Anterior cingulate cortex (tissue), 58 donors: ENCODE results near the gene GXYLT2.

Experiments used
- DNase-seq, 58 donors: peaks; one replicate each; lab custom pipeline; 2025; lab: John Stamatoyannopoulos, UW

GXYLT2 gene

DNA sequence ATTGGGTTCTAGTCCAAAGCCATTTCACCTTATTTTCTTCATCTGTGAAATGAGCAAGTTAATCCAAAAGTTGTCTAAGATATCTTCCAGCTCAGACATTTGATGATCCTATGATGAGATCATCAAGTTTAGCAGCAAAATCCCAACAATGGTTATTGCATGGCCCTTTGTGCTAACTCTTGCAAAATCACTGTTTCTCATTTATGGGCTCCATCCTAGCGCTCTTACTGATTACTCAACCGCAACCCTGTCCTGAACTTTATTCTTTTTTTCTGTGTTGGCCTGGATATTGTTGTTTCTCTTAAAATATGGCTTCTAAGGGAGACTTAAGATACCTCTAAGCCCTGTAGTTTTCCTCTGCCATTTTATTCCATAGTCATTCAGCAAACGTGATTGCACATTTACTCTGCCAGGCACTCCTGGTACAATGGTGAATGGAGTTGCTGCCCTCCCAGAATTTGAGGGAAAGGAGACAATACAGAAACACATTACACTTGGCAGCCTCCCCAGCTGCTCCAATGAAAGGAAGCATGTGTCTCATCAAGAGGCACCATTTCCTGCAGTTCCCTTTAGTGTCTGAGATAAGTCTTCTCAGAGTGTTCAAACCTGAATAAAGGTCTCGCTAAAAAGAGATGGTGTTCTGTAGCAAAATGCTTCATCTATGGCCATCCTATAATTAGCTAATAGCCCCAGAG lies 4.4 kb downstream of the GXYLT2 start:
- DNase-seq: peak in 42 of 58 donors; percentile 8 to 86 (median 58)

DNA sequence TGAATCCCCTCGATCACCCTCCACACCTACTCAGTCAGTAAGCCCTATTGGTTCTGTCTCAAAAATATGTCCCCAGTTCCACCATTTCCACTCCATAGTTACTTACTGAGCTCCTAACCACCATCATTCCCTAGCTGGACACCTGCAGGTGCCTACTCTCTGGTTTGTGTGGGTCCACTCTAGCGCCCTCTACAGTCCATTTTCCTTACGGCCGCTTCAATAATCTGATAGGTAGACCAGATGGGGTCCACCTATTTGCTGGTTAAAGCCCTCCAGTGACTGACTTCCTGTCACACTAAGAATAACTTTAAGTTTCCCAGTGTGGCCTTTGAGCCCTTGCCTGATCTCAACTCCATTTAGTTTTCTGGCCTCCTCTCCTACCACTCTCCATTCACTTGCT lies 5.0 kb downstream of the GXYLT2 start:
- peak in 2 of 58 donors; percentile 4 to 10 for DNase-seq

DNA sequence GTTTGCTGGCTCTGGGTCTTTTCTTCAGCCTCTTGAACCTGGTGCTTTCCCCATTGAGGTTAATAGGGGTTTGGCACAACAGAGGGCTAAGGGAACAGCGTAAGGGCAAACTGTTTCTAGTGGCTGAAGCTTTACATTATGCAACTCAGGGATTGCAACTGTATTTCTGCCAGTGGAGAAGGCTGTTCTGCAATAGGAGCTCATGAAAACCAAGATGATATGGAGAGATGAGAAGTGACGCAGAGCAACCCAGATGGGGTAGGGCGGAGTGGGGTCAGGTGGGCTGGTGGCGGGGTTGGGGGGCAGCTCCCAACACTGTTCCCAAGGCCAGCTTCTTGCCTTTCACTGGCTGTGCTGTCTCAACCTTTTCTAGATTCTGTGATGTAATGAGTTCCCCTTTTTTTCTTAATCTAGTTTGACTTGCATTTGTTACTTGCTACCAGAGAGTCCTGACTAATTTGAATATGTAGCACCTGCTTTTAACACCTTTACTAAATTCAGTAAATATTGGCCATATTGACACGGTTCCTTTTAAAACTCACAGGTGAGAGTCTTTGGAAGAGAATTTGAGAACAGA lies 7.2 kb downstream of the GXYLT2 start:
- no peak for DNase-seq

DNA sequence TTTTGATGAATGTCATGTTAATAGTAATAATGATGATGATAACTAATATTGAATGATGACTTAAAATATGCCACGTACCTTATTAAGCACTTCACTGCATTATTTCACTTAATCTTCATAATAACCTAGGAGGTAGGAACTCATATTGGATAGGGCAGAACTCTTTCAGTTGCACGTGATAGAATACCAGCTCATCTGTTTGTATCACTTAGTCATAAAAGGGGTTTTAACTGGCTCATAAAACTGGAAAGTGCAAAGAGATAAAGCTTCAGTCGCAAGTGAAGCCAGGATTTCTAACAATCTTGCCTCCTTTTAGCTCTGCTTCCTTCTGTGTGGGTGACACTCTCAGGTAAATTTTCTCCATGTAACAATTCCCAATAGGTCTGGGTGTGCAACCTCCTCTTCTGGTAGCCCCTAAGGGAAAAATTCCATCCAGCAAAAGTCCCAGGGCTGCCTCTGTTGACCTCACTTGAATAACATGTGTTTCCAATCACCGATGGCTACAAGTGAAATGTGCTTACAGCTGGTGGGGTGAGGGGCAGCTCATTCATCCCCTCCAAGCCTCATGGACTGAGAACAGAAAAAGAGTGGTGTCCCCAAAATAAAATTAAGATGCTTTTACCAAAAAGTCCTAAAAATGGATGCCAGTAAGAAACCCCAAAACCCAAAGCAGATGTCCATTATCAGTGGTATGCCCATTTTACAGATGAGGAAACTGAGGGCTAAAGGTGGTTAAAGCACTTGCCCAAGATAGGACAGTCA lies 9.3 kb downstream of the GXYLT2 start:
- no peak for DNase-seq

DNA sequence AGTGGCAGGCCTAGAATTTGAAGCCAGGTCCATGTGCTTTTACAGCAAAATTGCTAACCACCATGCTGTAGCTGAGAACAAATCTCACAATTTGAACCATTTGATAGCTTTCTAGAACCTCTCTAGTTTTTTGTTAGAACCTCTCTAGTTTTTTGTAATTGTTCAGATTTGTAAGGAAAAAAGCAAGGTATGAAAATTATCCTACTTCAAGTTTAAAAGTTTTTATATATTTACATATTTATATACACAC lies 9.8 kb downstream of the GXYLT2 start:
- no peak for DNase-seq

DNA sequence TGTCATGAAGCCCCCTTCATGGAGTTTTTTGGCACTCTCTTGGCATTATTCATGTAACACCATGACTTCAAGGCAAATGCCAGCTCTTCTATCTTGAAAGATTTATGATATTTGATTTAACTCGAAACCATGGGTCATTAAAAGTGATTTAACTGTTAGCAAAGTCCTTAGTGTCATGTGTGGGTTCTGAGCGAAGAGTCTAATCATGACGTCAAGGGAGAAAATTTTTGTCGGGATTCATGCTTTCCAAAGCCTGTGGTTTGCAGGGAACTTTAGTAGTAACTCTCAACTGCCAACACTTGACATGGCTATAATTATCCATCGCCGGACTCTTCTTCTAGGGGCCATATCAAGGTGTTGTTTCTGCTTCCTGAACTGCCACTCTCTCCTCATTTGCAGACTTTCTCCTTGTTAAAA lies 11.5 kb downstream of the GXYLT2 start:
- no peak for DNase-seq

DNA sequence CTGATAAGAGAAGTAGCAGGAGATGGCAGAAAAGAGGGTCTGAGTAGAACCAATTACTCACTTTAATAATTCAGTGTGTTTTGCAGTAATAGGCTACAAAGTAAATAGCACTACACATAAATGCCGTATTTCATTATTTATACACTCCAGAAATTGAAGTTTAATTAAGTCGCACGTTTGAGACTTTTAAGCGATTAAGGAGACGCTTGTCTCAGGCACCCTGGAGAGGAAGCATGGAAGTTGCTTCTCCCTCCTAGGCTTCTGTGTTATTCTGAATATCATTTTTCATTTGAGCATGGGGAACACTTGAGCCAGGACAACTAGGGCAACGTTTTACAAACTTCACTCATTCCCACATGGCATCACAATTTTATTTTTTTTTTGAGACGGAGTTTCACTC lies 12.2 kb downstream of the GXYLT2 start:
- no peak for DNase-seq

DNA sequence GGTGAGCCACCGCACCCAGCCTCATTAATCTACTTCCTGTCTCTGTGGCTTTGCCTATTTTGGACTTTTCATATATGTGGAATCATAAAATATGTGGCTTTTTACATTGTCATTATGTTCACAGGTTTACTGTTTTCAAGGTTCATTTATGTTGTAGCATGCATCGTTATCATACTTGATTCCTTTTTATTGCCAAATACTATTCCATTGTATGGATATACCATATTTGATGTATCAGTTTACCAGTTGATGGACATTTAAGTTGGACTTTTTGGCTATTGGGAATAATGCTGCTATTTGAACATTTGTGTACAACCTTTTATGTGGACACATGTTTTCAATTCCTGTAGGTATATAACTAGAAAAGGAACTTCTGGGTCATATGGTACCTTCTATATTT lies 14.0 kb downstream of the GXYLT2 start:
- DNase-seq: no peak

DNA sequence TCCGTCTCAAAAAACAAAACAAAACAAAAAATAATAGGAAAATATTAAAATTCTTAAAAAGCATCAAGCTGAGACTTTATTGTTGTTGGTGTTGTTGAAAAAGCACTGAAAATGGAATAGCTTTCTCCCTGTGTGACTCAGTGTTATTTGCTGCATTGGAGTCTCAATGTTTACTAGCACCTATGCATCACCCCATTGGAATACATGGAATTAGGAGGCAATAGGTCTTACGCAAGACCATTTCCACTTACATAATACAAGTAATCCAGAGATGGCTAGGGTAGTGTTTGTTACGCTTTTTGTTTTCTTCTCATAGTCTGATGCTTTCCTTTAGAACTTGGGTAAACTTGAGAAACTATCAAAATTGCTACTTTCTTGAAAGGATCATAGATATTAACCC lies 15.2 kb downstream of the GXYLT2 start:
- DNase-seq: no peak

DNA sequence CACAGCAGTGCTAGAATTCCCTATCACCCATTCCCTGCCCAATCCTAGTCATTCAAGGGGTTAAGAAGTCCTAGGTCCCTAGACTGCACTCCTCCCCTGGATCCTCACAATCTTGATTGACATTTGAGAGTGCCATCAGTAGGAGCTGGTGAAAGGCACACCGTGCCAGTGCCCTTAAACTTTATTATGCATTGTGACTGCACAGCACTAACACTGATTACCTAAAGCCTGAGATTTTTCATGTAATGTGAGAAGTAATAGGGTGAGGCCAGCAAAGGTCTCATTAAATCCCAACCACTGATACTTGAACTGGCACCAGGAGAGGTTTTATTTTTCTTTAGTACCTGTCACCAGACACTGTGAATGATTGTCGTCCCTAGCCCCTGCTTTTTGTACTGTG lies 16.3 kb downstream of the GXYLT2 start:
- DNase-seq: no peak

DNA sequence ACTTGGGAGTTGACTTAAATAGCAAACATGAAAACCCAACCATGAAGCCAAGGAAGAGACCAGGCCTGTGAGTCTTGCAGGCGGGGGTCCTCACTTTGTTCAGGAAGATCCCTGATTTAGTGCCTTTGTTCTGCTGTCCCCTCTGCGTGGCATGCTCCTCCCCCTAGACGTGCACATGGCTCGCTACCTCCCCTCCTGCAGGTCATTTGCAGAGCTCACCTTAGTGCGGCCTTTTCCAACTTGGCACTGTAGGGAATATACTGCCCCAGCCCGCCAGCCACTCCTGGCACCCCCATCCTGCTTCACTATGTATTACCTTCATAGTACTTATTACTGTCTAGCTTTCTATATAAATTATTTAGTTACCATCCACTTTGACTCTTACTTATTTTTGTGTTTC lies 18.3 kb downstream of the GXYLT2 start:
- no peak for DNase-seq

DNA sequence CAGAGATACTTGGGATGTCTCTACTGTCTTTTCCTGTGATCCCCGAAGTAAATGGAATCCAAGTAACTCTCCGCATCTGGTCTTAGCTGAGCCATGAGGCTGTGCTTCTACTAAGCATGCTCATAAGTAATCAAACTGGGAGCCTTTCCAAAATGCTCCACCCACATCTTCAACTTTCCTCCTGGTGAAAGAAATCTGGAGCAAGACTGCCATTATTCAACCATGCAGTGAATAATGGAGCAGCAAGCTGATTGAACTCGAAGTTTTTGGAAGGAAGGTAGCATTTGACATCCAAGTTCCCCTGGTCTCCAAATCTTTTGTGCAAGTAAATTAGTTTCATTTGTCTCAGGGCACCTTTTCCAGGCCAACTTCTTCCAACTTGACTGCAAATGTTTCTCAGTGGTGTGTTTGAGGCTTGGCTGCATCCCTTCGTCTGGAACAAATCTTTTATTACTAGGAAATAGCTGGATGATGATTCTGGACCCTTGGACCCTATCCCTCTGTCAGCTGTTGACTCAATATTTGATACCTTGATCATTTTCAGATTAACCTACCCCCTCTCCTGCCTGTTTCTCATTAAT lies 19.4 kb downstream of the GXYLT2 start:
- DNase-seq: peak in 12 of 58 donors; percentile 4 to 62 (median 12)

DNA sequence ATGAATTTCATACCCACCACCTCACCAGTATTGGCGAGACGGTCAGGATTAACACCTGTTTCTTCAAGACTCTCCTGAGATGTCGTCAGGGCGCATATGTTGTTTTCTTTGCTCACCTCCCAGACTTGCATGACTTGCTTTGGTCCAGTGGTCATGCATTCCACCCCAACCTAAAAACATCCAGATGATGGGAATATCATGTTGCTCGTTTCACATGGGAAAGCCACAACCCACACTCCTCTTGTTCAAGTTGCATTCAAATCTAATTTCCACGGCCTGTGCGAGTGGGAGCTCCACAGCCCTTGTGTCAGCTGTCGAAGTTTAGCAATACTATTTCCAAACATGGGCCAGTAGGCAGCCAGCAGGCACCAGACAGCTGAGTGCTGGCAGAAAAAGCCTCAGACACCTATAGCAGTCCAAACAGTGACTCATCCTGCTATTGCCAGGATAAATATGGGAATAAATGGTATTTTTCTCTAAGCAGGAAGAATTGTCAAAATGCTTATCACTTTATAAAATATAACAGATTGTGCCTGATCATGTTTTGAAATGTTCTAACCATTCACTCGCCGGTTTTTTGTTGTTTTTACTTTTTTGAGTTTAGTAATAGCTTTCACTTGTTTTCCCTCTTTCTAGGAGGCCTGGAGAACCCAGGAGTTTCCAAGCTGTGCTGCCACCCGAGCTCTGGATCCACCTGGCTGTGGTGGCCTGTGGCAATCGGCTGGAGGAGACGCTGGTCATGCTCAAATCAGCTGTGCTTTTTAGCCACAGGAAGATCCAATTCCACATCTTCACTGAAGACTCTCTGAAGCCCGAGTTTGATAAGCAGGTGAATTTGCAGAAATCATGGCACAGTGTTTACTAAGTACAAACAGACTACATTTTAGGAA lies 20.1 kb downstream of the GXYLT2 start:
- DNase-seq: peak in 30 of 58 donors; percentile 1 to 62 (median 24)

DNA sequence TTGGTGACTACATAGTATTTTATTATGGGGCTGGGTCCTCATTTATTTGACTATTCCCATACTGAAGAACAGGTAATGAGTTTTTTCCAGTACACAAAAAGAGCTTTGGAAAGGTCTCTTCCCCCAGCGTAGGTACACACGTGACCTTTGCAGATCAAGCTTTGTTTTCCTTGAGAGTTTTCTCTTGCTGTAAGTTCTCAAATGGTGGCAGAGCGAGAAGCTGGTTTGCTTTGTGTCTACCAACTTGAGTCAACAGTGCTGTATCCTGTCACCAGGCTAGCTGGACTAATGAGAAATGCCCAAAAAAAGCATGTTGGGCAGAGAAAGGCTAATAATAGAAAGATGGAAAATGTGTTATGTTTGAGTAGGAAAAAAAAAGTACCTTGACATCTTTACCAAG lies 21.7 kb downstream of the GXYLT2 start:
- DNase-seq: no peak

DNA sequence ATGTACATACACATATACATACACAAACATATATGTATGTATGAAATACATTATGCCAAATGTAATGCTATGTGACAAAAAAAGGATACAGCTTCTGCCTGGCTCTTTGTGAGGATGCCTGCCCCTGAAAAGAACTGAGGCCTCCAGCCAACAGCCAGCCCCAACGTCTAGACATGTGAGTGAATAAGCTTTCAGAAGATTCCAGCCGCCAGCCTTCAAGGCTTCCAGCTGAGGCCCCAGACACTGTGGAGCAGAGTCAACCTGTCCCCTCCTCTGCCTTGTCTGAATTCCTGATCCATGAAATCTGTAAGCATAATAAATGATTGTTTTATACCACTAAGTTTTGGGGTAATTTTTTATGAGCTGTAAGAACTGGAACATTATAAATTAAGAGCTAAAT lies 24.7 kb downstream of the GXYLT2 start:
- no peak for DNase-seq

DNA sequence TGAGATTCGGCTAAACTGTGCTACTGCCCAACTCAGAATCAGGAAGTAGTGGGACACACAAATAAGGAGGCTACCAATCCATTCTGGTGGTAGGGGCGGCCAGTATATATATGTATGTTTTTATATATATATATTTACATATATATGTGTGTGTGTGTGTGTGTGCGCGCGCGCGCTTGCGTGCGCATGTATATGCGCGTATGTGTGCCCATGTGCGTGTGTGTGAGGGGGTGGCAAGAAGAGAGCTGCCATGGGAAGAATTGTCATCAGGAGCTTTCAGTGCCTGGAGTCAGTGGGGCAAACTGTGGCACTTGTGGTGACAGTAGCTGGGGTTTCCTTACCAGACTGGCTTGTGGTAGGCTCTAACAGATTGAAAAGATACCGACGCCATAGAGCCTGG lies 26.5 kb downstream of the GXYLT2 start:
- no peak for DNase-seq

DNA sequence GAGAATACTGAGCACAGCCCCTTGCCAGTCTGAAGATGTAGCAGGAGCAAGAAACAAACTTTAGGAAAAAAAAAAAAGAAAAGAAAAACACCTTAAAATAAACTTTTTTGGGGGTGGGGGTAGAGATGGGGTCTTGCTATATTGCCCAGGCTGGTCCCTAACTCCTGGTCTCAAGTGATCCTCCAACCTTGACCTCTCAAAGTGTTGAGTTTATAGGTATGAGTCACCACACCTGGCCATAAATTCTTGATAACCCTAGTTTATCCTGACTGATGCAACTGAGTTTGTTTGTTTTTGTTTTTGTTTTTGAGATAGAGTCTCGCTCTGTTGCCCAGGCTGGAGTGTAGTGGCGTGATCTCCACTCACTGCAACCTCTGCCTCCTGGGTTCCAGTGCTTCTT lies 28.4 kb downstream of the GXYLT2 start:
- DNase-seq: no peak

DNA sequence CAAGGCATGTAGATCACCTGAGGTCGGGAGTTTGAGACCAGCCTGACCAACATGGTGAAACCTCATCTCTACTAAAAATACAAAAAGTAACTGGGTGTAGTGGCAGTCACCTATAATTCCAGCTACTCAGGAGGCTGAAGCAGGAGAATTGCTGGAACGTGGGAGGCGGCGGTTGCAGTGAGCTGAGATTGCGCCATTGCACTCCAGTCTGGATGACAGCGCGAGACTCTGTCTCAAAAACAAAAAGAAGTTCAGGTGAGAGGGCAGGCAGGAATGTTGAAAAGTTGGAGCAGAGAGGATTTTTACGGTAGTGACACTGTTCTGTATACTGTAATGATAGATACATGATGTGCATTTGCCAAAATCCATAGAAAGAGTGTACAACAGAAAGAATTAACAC lies 31.7 kb downstream of the GXYLT2 start:
- no peak for DNase-seq

DNA sequence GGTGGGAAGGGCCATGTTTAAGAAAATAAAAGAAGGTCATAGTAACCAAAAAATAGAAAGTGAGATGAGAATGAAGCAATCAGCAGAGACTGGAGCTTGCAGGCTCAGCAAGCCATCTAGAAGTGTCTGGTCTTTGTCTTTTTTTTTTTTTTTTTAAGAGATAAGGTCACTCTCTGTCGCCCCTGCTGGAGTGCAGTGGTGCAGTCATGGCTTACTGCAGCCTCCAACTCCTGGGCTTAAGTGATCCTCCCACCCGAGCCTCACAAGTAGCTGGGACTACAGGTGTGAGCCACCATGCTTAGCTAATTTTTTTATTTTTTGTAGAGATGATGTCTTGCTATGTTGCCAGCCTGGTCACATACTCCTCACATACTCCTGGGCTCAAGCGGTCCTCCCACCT lies 36.2 kb downstream of the GXYLT2 start:
- no peak for DNase-seq
